GM18907 (cell line): ENCODE data around the gene ETDC.
A peak's percentile ranks its signal among the peaks of the same experiment; 100 is the strongest.
"Not testable (repeated sequence)": the region's sequence is repeated elsewhere in the genome, so short reads cannot be mapped to it uniquely, and the experiment has no call there.

ENCODE experiments used
- ATAC-seq: cut with Tn5 transposase; IDR thresholded peaks from one replicate; pipeline ENCODE4 v1.9.1; 2021; ENCODE audit warnings: mild to moderate bottlenecking, moderate library complexity; ENCODE audit not compliant: unreplicated experiment

The ETDC gene

GRCh38 chrX:135309430-135309923, at the start of gene ETDC:
ETDC (plus strand) TSS chrX:135309480; CDS start chrX:135309480, 0 bp downstream.
- no peak for ATAC-seq

- ATAC-seq: not testable (repeated sequence)
Observed at GRCh38 chrX:135260976-135261375, 48.3 kb upstream of the ETDC start.

- not testable (repeated sequence) for ATAC-seq
Observed at GRCh38 chrX:135263376-135263775, 45.9 kb upstream of the ETDC start.

GRCh38 chrX:135264206-135264605, 45.1 kb upstream of the ETDC start:
- ATAC-seq: no peak

DNA sequence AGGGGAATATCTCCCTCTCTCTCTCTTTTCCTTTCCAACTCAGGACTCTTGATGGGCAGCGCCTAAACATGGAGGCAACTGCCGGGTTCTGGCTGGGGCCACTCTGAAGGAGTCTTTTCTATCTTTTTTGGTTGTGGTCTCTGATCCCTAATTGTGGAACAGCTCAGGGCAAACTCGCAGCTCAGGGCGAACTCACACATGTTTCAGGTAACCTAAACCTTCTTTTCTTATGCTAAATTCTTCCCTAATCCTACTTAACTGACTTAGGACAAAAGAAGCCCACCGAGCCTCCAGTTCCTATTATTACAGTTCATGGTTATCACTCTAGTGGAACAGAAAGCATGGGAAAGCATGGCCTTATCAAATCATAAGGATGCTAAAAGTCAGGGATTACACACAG, 36.1 kb upstream of the ETDC start:
- no peak for ATAC-seq

- ATAC-seq: no peak
Observed at GRCh38 chrX:135275973-135276372, 33.3 kb upstream of the ETDC start.

GRCh38 chrX:135287266-135287823, 21.9 kb upstream of the ETDC start:
- no peak for ATAC-seq

- peak; percentile 94 for ATAC-seq
Observed at GRCh38 chrX:135295238-135295943, 13.9 kb upstream of the ETDC start.

GRCh38 chrX:135295944-135296305, 13.4 kb upstream of the ETDC start:
- peak; percentile 68 for ATAC-seq

DNA sequence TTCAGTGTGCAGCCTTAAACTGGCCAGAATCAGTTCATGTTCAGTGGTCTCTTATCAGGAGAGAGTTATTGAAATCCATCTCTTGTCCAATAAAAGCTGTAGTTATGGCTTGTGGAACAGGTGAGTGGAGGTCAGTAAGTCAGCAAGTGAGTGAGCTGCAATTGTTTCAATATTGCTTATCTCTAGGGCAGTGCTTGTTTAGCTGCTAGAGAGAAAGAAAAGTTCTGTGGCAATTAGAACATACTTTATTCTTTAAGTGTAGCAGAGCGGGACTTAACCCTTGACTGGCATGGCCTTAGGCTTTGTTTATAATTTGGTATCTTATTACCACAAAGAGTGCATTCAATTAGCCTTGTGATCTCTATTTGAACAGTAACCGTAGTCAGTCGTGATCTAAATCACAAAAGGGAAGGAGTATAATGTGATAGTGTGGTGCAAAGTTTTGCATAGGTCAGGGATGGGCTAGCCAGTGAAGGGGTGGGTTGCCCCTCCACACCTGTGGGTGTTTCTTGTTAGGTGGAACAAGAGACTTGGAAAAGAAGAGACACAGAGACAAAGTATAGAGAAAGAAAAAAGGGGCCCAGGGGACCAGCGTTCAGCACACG, 6.9 kb upstream of the ETDC start:
- no peak for ATAC-seq

GRCh38 chrX:135304741-135305140, 4.5 kb upstream of the ETDC start:
- ATAC-seq: no peak

DNA sequence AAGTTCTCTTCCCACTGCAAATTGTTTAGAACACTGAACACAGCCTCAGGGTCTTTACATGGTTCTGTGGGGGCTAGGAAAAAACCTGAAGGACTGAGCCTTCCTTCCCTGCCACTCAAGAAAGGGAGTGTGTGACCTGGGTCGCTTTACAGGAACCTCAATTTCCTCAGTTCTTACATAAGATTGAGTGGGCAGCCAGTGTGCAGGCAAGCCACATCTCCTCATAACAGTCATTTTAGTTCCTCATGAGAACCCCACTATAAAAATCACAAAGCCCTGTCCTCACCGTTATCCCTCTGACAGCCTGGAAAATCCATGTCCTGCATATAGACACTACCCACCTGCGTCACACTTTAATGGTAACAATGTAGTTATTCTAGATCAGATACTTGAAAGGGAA, 2.1 kb upstream of the ETDC start:
- ATAC-seq: no peak

DNA sequence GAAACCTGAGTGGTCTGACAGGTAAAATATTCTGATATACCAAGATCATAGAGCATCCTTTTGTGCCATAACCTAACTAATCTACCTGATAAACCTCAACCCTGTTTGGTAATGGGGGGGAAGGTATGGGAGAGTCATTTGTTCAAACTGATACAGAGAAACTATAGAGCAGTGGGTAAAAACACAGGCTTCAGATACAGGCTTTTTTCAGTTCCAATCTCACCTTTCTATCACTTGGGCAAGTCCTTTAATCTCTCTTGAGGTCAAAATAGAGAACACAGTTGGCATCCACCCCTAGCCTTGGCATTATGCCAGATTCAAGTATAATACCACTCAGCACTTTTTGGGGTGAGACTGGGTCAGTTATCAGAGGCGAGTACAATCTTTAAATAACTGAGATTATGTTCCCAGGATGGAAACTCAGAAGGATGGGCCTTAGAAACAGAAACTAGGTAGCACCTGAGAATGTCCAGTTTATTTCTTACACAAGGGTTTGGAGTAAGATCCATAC, 880 bp upstream of the ETDC start:
- ATAC-seq: no peak

DNA sequence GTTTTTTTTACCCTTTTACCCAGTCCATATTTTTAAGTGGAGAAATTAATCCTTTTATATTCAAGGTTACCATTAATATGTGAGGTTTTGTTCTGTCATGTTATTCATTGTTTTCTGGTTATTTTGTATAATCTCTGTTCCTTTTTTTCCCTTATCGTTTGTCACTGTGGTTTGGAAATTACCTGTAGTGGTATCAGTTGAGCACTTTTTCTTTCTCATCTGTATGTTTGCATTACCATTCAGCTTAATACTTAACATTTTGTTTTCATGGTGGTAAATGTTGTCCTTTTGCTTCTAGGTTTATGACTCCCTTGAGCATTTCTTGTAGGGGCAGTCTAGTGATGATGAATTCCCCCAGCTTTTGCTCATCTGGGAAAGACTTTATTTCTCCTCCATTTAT, 6.6 kb downstream of the ETDC start:
- ATAC-seq: peak; percentile 82

GRCh38 chrX:135324463-135324862, 15.2 kb downstream of the ETDC start:
- no peak for ATAC-seq

GRCh38 chrX:135325036-135325818, 15.9 kb downstream of the ETDC start:
- not testable (repeated sequence) for ATAC-seq

DNA sequence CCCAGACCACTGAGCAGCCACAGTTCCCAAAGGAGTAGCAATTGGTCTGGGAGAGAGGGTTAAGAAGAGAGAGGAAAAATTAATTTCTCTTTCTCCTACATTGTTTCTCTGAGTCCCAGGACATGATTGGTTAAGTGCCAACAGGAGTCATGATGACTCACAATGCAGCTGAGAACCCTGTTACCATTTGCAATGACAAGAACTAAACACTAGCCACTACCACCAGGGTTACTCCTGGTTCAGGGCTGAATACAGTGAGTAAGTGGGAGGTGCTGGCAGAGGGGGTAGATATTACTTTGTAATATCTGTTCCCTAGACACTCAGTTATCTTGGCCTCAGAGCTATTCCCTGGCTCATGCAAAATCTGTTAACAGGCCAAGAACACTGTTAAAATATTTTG, 18.0 kb downstream of the ETDC start:
- no peak for ATAC-seq

GRCh38 chrX:135328421-135329005, 19.2 kb downstream of the ETDC start:
- no peak for ATAC-seq

- ATAC-seq: no peak
Observed at GRCh38 chrX:135330706-135331105, 21.4 kb downstream of the ETDC start.

DNA sequence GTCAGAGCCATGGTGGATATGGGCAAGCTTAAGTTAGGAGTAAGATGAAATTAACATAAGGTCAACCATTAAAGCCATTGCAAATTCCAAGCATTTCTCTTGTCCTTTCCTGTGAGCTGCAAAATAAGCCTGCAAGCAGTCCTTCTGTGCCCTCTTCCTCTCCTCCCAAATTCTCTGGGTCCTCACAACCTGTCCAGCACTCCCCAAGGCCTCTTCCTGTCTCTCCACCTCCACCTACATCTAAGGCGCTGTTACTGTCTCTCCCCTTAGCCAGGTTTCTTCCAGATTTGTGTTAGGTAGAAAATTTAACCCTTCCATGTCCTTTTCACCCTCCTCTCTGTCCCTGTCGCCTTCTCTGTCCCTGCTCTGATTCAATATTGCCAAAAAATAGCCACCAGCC, 22.2 kb downstream of the ETDC start:
- ATAC-seq: no peak

- ATAC-seq: no peak
Observed at GRCh38 chrX:135340831-135341230, 31.6 kb downstream of the ETDC start.
